Thyroid gland (tissue), 4 donors: ENCODE data around the gene HELQ.

Experiments used
- CTCF ChIP-seq, 6 experiments: fragments of 200-600 bp in 3 of 6; fragments of 450-650 bp in 3 of 6; sonication (generic) in 3 of 6; IDR thresholded peaks; one replicate each; pipeline ENCODE4 v1.5.1; 2016 to 2019; ENCODE audit warnings: antibody characterized with exemption in 6 of 6, mild to moderate bottlenecking in 2 of 6, inconsistent platforms in 1 of 6, moderate library complexity in 1 of 6
- POLR2A ChIP-seq, 2 donors: fragments of 450-650 bp; IDR thresholded peaks; one replicate each; pipeline ENCODE4 v1.6.1; 2017; ENCODE audit warnings: antibody characterized with exemption in 2 of 2, mild to moderate bottlenecking in 2 of 2, moderate library complexity in 1 of 2

GRCh38 chr4:83473966-83474365 is 18.3 kb upstream of the HELQ start:
- TF ChIP-seq CTCF (IDR thresholded peaks at IDR 0.05) (no peak), POLR2A (IDR thresholded peaks at IDR 0.05) (no peak)
